ENCODE measurements around the gene RREB1. TPM values are rescaled to one million over a fixed set of nuclear protein-coding genes. Genes with fewer than 3 reads are reported as not detected.

The RREB1 gene
- total RNA-seq, 6 donors from 2014 or later, result 44.2 to 112 (median 60.5) TPM

- no peaks in the 10 kb centered on the region for H3K9me3 ChIP-seq
- H3K4me1 ChIP-seq, result peaks cover 5 to 19% (median 15%) of the 10 kb centered on the region in 4 donors
- DNase-seq, result peak; percentile 15 to 78
- no peak overlapping the region for H3K4me3 ChIP-seq
- no peaks in the 10 kb centered on the region for H3K27me3 ChIP-seq
- 97 to 100% methylated on average over 10 to 34 of the region's 37 CpGs for WGBS, 2 donors
- ATAC-seq (ENCODE audit: low FRiP score in 2 of 2), result no peak
- no peak overlapping the region for H3K27ac ChIP-seq
- TF ChIP-seq POLR2AphosphoS5 (IDR thresholded peaks at IDR 0.05) (no peak), POLR2A (IDR thresholded peaks at IDR 0.05) (no peak), EP300 (IDR thresholded peaks at IDR 0.05) (no peak), CTCF (IDR thresholded peaks at IDR 0.05) (no peak)
- peaks cover 27 to 87% (median 62%) of the 10 kb centered on the region in 4 donors for H3K36me3 ChIP-seq
Measured at GRCh38 chr6:7230956-7231713, 123.4 kb downstream of the RREB1 start.

- DNase-seq (peak in 1 of 2 donors; percentile 22), ATAC-seq (ENCODE audit: low FRiP score in 2 of 2) (no peak)
- TF ChIP-seq EP300 (IDR thresholded peaks at IDR 0.05) (no peak), POLR2A (IDR thresholded peaks at IDR 0.05) (no peak), POLR2AphosphoS5 (IDR thresholded peaks at IDR 0.05) (no peak)
- Histone ChIP-seq H3K27ac (peak overlapping the region in 1 of 4 donors; percentile 18), H3K27me3 (no peaks in the 10 kb centered on the region), H3K4me3 (no peak overlapping the region), H3K36me3 (peaks cover 26 to 75% (median 51%) of the 10 kb centered on the region in 4 donors), H3K9me3 (no peaks in the 10 kb centered on the region), H3K4me1 (peaks cover 6 to 22% (median 16%) of the 10 kb centered on the region in 4 donors)
- 57 to 64% methylated on average over 2 of the region's 2 CpGs for WGBS, 2 donors
Measured at GRCh38 chr6:7232351-7232750, 124.6 kb downstream of the RREB1 start.

- peak overlapping the region in 1 of 4 donors; percentile 79 for H3K27ac ChIP-seq
- TF ChIP-seq POLR2A (IDR thresholded peaks at IDR 0.05), result no peak
- TF ChIP-seq CTCF (IDR thresholded peaks at IDR 0.05), result no peak
- no peak for TF ChIP-seq EP300 (IDR thresholded peaks at IDR 0.05)
- ATAC-seq (ENCODE audit: low FRiP score in 2 of 2) (no peak), DNase-seq (no peak)
- H3K9me3 ChIP-seq, result no peaks in the 10 kb centered on the region
- peaks cover 6 to 22% (median 16%) of the 10 kb centered on the region in 4 donors for H3K4me1 ChIP-seq
- no peaks in the 10 kb centered on the region for H3K27me3 ChIP-seq
- WGBS, 2 donors, result 97 to 98% methylated on average over 3 of the region's 3 CpGs
- peaks cover 18 to 54% (median 36%) of the 10 kb centered on the region in 4 donors for H3K36me3 ChIP-seq
- no peak overlapping the region for H3K4me3 ChIP-seq
Measured at GRCh38 chr6:7234547-7234946, 126.8 kb downstream of the RREB1 start.

- H3K36me3 ChIP-seq, result peaks cover 5 to 47% (median 25%) of the 10 kb centered on the region in 4 donors
- 63 to 70% methylated on average over 9 of the region's 9 CpGs for WGBS, 2 donors
- no peaks in the 10 kb centered on the region for H3K27me3 ChIP-seq
- no peaks in the 10 kb centered on the region for H3K9me3 ChIP-seq
- peaks cover 6 to 23% (median 17%) of the 10 kb centered on the region in 4 donors for H3K4me1 ChIP-seq
- no peak for TF ChIP-seq POLR2AphosphoS5 (IDR thresholded peaks at IDR 0.05)
- no peak for TF ChIP-seq EP300 (IDR thresholded peaks at IDR 0.05)
- TF ChIP-seq CTCF (IDR thresholded peaks at IDR 0.05), result no peak
- no peak for TF ChIP-seq POLR2A (IDR thresholded peaks at IDR 0.05)
- H3K4me3 ChIP-seq, result no peak overlapping the region
- ATAC-seq (ENCODE audit: low FRiP score in 2 of 2), result peak; percentile 4 to 21
- DNase-seq, result peak in 1 of 2 donors; percentile 64
- H3K27ac ChIP-seq, result peak overlapping the region; percentile 48 to 79 (median 64)
Measured at GRCh38 chr6:7235712-7236305, 128.0 kb downstream of the RREB1 start.

Measured in upper lobe of left lung (tissue), 6 donors.